NCI-H510A treated with DMSO at 0.1 percent for 48 hours (cell line): ENCODE results near the gene STK10.

ENCODE experiments used
- DNase-seq: peaks from one replicate; lab custom pipeline; 2025; lab: John Stamatoyannopoulos, UW

STK10 gene

DNA sequence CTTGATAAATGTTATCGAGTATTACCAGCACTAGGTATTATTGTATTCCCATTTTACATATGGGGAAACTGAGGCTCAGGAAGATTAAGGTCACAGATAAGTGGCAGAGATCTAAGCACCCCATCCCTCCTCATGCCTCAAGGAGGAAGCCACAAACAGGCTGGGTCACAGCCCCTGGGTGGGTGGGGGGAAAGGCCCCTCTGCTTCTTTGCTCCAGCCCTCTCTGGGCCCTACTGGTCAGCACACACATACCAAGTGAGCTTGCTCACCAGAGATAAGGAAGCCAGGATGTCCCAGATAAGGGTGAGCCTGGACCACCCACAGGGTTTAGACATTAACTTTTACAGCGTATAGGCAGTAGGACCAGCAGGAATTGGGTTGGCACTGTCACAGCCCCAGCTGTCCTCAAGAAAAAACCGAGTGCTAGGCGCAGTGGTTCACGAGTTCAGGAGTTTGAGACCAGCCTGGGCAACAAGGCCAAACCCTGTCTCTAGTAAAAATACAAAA is 45.3 kb downstream of the STK10 start:
- DNase-seq, result no peak

DNA sequence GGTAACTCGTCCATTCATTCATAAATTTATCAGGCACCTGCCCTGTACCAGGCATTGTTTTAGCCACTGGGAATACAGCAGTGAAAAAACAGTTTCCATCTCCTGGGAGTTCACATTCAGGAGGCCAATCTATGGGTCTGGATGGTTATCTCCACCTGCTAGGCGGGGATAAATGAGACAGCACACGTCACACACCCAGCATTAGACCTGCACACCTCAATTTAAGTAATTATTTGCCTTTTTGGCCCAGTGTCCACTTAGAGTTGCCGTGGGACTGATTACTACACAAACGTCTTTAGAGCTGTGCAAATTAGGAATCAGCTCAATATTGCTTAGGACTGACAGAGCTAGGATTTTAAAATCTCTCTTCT is 46.1 kb downstream of the STK10 start:
- no peak for DNase-seq

DNA sequence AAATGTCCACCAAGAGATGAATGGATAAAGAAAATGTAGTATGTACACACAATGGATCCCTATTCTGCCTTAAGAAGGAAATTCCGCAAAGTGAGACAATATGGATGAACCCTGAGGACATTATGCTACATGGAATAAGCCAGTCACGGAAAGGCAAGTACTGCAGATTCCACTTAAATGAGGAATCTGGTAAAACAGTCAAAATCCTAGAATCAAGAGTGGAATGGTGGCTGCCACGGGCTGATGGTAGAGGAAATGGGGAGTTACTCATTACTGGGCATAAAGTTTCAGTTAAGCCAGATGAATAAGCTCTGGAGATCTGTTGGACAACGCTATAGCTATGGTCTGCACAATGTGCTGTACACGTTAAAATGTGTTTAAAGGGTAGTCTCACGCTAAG is 47.2 kb downstream of the STK10 start:
- DNase-seq, result no peak

DNA sequence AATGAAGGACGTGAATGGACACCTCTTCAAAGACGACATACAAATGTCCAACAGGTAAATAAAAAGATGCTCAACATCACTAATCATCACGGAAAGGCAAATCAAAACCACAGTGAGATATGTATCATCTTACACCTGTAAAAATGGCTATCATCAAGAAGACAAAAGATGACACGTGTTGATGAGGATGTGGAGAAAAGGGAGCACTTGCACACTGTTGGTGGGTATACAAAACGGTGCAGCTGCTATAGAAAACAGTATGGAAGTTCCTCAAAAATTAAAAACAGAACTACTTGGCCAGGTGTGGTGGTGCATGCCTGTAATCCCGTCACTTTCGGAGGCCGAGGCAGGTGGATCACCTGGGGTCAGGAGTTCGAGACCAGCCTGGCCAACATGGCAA is 47.9 kb downstream of the STK10 start:
- DNase-seq, result no peak

DNA sequence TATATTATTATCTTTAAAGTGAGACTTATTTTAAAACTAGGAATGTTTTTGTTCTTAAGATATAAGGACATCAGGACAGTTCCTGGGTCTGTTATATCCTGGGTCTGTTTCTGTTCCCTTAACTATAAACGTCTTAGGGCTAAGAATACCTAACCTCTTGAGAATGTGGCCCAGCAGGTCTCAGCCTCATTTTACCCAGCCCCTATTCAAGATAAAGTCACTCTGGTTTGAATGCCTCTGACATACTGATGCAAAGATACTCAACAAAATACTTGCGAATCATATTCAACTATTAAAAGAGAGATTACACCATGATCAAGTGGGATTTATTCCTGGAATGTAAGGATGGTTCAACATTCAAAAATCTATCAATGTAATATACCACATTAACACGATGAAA is 51.0 kb downstream of the STK10 start:
- DNase-seq, result no peak

DNA sequence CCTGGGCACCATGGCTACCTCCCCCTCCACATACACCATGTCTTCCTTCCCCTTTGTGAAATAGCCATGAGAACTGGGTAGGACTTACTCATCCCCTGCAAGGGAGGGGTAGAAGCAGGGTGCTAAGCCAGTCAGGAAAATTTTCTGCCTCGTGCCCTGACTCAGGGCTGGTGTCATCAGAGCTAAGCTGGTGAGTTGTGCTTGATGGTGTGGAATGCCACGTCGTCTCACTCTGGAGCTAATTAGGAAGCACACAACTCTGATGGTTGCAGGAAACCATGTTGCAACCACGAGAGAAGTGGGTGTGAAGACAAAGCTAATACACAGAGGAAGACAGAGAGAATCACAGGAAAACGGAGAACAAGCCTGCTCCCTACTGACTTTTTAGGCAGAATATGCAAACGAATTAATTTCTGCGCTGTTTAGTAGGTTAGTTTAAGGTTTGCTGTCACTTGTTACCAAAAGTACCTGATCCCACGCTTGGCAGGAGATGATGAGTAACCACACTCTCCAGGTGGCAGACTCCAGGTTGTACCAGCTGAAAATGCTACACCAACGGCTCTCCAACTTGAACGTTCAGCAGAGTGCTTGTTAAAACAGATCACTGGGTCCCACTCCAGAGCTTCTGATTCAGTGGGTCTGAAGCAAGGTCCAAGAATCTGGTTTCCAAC is 54.5 kb downstream of the STK10 start:
- no peak for DNase-seq

DNA sequence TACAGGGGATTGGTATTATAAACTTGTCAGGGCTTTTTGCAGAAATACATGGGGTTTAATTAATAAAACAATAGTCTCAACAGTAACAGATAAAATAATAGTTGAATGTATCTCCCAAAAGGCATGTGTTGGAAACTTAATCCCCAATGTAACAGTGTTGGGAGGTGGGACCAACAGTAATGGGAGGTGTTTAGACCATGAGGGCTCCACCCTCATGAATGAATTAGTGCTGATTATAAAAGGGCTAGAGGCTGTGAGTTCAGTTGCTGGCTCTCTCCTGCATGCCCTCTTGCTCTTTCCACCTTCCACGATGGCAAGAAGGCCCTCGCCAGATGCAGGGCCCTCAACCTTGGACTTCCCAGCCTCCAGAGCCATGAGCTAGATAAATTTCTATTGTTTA is 56.3 kb downstream of the STK10 start:
- DNase-seq, result no peak

DNA sequence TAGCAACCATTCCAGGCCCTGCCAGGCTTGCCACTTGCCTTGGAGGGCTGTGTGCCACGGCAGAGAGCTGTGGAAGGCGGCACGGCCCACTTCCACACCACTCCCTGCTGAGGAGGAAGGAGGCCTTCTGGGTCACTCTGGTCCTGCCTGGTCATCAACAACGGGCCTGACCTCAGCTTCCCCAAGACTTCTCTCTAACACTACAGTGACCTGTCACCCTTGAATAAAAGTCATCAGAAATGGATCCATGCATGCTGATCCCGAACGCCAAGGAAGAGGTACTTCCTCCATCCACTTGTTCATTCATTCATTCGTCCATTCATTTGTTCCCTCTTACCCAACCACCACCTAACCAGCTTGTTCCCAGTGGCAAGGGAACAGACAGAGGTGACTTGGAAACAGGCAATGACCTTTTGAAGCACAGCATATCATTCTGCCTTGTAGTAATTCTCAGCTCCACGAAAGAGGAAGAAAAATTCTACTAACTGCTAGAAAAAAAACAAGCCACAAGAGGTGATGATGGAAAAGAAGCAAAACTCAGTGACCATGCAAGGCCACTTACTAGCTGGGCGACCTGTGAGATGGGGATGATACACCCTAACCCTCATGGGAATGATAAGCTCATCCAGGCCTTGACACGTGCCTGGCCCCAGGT is 58.6 kb downstream of the STK10 start:
- no peak for DNase-seq

DNA sequence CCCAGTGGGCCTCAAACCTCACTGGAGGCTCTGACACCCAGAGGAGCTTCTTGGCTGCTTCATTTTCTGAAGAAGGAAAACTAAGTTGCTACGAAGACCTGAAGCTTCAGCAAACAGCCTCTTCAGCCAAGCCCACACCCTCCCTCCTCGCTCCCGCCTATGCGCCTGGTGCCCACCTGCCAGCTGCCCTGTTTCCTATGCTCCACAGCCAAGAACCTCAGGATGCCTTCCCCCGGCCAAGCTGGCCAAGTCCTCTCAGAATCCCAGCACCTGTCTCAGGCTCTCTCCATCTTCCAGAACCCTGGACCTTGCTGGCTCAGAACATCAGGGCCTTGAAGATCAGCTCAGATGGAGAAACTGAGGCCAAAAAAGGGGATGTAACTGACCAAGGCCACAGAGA is 60.4 kb downstream of the STK10 start:
- DNase-seq, result no peak

DNA sequence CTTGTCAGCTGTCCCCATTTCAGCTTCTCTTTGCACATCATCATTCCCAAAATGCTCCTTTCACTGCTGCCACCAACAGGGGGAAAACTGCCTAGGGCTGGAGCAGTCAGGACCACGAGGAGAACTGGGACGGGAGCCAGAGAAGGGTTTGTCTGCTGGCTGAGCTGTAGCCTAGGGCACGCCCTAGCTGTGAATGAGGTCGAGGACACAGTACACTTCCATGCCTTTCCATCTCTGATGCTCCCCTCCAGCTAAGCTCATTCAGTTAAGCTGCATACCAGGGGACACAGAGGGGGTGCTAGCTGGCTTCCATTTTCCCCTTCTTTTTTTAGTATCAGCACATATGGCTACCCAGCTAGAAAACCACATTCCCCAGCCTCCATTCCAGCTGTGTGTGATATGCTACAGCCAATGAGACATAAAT is 64.7 kb downstream of the STK10 start:
- no peak for DNase-seq

DNA sequence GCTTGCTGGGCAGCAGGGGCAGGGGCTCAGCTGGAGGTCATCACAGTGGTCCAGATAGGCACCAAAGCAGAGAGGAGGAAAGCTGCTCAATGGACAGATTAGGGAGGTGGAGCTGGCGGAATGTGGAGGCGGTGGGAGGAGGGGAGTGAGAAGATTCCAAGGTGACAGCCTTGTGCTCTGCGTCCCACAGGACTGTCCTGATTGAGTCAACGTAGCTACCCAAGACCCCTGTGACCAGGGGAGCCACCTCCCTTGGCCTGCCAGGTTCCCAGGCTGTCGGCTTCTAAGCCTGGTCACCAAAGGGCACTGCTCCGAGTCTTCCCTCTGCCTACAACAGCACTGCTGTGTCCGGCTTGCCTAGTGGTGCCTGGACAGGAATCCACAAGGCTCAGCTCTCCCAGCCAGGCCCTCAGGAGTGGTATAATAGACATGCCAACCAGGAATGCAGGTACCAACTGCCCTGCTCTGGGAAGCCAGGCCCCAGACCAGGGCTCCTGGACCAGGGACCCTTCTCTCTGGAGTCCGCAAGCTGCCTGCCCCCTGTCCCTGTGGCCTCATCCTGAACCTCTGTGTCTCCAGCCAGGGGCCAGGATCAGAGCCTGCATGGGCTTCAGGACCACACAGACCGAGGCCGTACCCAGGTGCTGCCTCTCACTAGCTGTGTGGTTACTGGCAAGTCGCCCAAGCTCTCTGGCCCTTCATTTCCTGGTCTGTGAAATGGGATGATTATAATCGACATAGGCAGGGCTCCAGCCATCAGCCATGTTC is 67.9 kb downstream of the STK10 start:
- DNase-seq, result no peak

DNA sequence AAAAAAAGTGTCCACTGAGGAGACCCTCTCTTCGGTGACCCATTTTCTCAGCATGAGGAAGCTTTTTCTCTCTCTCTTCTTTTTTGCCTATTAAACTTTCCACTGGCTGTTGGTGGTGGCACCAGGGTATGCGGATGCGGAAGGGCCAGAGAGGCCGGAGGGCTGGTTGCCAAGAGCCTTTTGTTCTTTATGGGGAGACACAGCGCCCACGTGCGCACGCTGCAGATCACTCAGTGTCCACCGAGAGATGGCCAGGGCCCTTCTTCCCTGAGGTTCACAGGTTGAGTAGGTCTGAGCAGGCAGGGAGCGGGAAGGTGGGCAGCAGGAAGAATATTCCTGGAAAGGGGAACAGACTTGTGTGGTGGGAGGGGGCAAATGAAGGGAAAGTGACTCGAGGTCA is 69.1 kb downstream of the STK10 start:
- DNase-seq, result no peak

DNA sequence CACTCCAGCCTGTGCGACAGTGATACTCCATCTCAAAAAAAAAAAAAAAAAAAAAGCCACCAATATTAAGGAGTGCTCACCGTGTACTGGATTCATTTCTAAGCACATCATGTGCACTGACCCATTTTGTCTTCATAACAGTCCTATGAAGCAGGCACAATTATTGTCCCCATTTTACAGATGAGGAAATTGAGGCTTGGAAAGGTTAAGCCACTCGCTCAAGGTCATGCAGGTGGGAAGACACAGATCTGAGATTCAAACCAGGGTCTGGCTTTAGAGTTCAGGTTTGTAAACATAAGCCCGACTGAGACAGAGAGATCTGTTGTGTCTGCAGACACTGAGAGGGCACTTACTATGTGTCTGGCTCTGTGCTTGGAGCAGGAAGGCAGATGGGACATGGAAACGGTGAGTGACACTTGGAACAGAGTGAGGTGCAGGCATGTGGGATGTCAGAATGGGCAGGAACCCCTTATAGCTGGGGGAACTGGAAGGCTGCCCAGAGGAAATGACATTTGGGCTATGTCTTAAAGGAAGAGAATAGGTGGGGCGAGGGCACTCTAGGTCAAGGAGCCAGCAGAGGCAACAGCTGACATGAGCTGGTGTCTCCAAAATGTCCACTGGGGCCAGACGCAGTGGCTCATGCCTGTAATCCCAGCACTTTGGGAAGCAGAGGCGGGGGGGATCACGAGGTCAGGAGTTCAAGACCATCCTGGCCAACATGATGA is 69.9 kb downstream of the STK10 start:
- no peak for DNase-seq

DNA sequence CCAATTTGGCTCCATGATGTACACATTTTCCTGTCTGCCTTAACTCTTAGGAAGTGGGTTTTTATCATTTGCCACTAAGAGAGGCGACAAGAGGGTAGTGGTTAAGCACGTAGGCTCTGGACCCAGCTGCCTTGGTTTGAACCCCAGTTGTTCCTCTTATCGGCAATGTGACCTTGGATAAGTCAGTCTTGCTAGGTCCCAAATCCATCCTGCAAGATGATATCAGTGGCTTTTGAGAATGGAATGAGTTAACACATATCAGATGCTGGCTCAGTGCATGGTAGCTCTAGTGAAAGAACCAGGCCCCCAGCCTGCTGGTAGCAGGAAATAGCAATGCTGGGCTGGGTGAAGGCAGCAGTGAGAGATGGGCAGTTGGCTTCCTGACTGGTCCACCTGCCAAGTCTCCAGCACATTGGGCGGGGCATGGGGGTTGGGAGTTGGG is 72.5 kb downstream of the STK10 start:
- no peak for DNase-seq

DNA sequence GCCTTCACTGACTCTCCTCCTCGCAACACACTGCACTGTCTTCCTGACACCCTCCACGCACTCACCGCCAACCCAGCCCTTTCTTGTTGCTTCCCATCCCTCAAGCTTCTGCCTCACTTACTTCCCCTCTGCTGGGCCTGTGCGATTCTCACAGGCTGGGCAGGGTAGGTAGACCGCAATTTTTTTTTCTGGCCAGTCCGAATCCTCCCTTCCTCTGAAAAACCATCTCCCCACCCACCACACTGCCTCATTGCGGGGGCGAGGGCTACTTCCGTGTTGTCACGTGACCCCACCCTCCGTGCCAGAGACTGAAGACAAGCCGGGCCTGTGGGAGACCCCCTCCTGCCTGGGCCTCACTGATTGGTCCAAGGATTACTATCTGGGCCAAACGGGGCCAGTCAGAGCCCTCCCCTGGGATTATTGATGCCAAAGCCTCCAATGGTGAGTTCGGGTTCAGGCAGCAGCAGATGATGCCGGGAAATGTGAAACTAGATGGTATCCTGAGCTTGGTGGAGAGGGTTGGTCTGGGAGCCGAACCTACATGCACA is 73.1 kb downstream of the STK10 start:
- DNase-seq, result no peak

DNA sequence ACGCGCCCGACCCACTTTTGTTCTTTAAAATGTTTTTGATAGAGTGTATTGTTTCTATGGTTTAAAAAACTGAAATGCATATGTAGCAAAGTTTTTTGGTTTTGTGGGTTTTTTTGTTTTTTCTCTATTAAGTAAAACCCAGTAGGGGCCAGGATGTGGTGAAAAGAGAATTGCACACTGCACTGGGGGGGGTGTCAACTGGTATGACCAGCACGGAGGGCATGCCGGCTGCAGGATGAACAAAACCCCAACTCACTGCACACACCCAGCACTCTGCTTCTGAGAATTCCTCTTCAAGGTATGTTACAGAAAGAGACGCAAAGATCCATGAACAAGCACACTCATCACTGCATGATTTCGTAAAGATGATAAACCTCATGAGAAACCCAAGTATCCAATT is 75.0 kb downstream of the STK10 start:
- no peak for DNase-seq

DNA sequence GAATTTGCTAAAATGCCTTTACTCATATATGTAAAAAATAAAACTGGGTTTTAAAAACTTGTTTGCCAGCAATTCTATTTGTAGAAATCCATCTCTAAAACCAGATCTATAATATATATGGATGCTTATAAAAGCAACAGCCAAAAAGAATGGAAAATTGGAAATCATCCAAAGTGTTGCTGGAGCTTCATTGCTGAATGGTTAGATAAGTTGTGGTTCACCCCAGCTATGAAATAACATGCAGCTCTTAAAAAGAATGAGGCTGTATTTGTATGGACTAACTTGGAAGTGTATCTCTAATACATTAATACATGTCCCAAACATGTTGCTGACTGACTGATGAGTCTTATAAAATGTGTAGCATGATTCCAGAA is 76.2 kb downstream of the STK10 start:
- DNase-seq, result no peak

DNA sequence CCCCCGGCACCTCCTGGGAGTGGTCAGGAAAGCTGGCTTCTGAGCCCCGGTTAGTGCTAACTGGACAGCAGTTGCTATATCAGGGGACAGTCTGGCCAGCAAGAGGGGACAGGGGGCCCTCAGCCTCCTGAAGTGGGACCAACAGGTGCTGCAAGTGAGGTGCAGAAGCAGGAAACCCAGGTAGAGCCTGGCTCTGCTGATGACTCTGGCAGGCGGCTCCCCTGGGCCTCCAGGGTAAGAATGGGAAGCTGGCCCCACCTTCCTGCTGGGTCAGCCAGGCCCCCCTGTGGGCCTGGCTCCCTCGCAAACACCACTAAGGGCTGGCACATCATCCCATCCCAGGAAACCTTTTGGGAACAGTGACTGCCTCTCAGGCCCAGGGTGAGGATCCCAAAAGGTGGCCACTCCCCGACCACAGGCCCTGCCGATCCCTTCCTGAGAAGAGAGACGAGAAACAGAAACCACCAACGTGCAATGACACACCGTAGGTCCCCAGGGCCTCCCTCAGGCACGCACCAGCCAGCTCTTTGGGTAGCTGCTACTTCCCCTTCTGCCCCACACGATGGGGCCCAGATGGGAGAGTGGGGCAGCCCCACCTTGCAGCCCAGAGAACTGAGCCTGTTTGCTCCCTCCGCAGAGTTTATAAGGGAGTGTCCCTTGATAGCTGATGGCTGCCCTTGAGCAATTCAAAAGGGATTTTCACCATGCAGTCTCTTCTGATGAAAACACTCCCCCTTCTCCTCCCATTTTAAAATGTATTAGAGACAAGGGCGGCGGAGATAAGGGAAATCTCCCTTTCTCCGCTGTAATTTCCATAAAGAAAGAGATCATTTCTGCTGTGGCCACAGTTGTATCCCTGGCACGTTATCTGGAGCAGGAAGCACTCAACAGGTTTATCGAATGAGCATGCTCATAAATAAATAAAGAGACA is 76.8 kb downstream of the STK10 start:
- no peak for DNase-seq

DNA sequence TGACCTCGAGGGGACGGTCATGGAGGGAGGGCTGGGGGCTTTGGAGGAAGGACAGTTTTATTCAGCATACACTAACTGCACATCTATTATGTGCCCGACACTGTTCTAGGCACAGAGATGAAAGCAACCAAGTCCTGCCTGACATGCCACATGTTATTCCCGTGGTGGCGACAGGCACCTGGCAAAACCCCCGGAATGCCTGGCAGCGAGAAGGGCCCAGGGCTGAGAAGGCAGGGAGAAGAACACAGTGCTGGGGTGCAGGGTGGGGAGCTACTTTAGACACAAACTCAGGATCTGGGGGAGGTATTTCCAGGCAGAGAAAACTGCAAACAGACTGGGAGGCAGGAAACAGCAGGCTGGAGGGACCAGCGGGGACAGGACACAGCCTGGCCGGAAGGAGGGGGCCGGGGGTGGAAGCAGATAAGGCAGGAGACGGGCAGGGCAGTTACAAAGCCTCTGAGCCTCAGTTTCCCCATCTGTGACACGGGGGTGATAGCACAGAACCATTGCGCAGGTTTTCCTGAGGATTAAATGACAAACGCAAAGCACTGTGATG is 77.7 kb downstream of the STK10 start:
- no peak for DNase-seq

DNA sequence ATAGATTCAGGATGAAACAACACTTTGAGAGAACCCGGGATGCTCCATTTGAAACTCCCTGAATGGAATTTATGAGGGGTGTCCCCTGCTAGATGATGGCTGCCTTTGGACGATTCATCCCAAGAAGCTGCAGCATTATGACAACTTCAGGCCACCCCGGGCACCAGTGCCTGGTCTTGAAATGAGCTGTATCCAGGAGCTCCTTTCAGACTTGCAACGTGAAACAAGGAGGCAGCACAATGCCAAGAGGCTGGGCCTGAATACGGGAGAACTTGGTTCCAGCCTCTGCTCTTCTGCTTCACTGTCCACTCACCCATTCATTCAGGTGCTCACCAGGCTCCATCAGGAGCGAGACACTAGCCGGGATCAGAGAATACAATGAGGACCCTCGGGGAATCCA is 78.3 kb downstream of the STK10 start:
- no peak for DNase-seq

DNA sequence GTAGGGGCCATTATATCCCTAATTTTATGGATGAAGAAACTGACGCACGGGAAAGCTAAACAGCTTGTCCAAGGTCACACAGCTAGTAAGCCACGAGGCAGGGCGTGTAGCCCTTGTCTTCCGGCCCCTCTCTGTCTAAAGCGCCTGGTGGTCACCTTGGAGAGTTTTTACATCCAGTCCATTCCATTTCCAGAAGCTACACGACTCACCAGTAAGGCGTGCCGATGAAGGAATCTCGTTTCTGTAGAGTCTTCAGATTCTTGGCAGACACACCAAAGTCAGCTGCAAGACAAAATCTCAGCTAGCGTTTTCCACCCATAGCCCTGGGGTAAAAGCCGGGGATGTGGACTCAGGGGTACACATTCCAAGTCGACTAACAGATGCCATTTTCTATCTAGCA is 80.5 kb downstream of the STK10 start:
- DNase-seq, result no peak
